K562 (cell line): ENCODE measurements around the gene TMEM126B. TPM values are rescaled to one million over a fixed set of nuclear protein-coding genes. Genes with fewer than 3 reads are reported as not detected.

Experiments
- ATAC-seq: fragments of 200-7000 bp; cut with Tn5 transposase; 3 replicates; pipeline ENCODE4 v1.9.1; 2020; ENCODE audit warnings: moderate library complexity
- BruUV-seq: library from RNA; stranded (reverse); fragments of 400-500 nt; replicated peaks from 2 replicates; lab custom pipeline; 2021; lab: Mats Ljungman, UMichigan
- CTCF ChIA-PET: fragments of 300-600 bp; formaldehyde crosslinking; extraction: SDS; loops from one replicate; lab custom pipeline; 2021; ENCODE audit warnings: low intra/inter-chr PET ratio; lab: Yijun Ruan, JAX
- POLR2A ChIA-PET: fragments of 300-600, 350-650 bp; sonication (Branson Sonifier 250); formaldehyde crosslinking; extraction: SDS; loops from one replicate; lab custom pipeline; 2021; ENCODE audit warnings: antibody characterized with exemption, inconsistent platforms; lab: Yijun Ruan, JAX
- DNase-seq, 4 experiments: peaks; one replicate each; pipeline versions ENCODE4 v3.0.0 to v3.0.0-alpha.2; 2011 to 2018; ENCODE audit warnings: low spot score in 3 of 4, mixed read lengths in 3 of 4; ENCODE audit errors: extremely low read depth in 1 of 4
- FAIRE-seq: peaks from 2 replicates; lab custom pipeline; 2011; peaks lifted over from hg19 to GRCh38; lab: Jason Lieb, UNC
- H2AFZ ChIP-seq: 2 replicates; pipeline ENCODE4 v1.6.0; 2011; ENCODE audit warnings: low read depth, low read length, control low read depth, inconsistent platforms
- H3K27ac ChIP-seq: fragments of 200-600 bp; 3 replicates; pipeline ENCODE4 v1.8.0; 2011; ENCODE audit warnings: low read depth, mild to moderate bottlenecking, control low read depth, inconsistent platforms, low read length, moderate library complexity, mixed read lengths; ENCODE audit errors: extremely low read depth
- H3K27me3 ChIP-seq, 2 experiments: fragments of 300-600 bp in 1 of 2; 2 replicates in 1 of 2; 3 replicates in 1 of 2; pipeline versions ENCODE4 v1.6.0 to v1.8.0; 2011; ENCODE audit warnings: inconsistent platforms in 2 of 2, low read length in 2 of 2, mild to moderate bottlenecking in 1 of 2, mixed read lengths in 1 of 2, moderate library complexity in 1 of 2; ENCODE audit not compliant: control insufficient read depth in 2 of 2, insufficient read depth in 2 of 2
- H3K36me3 ChIP-seq: fragments of 300-600 bp; 3 replicates; pipeline ENCODE4 v1.8.0; 2011; ENCODE audit warnings: mild to moderate bottlenecking, low read length, inconsistent platforms; ENCODE audit not compliant: control insufficient read depth, insufficient read depth
- H3K4me1 ChIP-seq, 2 experiments: fragments of 200-600 bp in 1 of 2; replicated peaks in 1 of 2; 2 replicates in 1 of 2; 3 replicates in 1 of 2; pipeline versions ENCODE4 v1.5.1 to v1.8.0; 2011; ENCODE audit warnings: inconsistent platforms in 2 of 2, low read length in 2 of 2, mild to moderate bottlenecking in 1 of 2, mixed read lengths in 1 of 2, moderate library complexity in 1 of 2; ENCODE audit not compliant: control insufficient read depth in 2 of 2, insufficient read depth in 2 of 2
- H3K4me2 ChIP-seq: 2 replicates; pipeline ENCODE4 v1.6.1; 2011; ENCODE audit warnings: low read length, control low read depth, inconsistent platforms, mixed read lengths; ENCODE audit not compliant: insufficient read depth
- H3K4me3 ChIP-seq: fragments of 200-600 bp; sonication (generic), shearing (Covaris generic); 2 replicates; pipeline ENCODE4 v1.5.1; 2016; ENCODE audit warnings: control low read depth, inconsistent platforms
- H3K79me2 ChIP-seq: fragments of 200-600 bp; 3 replicates; pipeline ENCODE4 v1.8.0; 2011; ENCODE audit warnings: low read length, inconsistent platforms; ENCODE audit not compliant: control insufficient read depth, insufficient read depth
- H3K9ac ChIP-seq, 2 experiments: 2 replicates each; pipeline versions ENCODE4 v1.6.0 to v1.6.1; 2011; ENCODE audit warnings: low read depth in 2 of 2, low read length in 2 of 2, control low read depth in 1 of 2, inconsistent platforms in 1 of 2, mild to moderate bottlenecking in 1 of 2, mixed read lengths in 1 of 2; ENCODE audit not compliant: insufficient read depth in 1 of 2
- H3K9me1 ChIP-seq: one replicate; pipeline ENCODE4 v1.6.0; 2011; ENCODE audit warnings: inconsistent platforms, mild to moderate bottlenecking, low read length, moderate library complexity; ENCODE audit not compliant: control insufficient read depth, insufficient read depth
- H3K9me3 ChIP-seq: replicated peaks from 2 replicates; pipeline ENCODE4 v1.5.1; 2011; ENCODE audit warnings: low read depth, low read length, inconsistent platforms; ENCODE audit not compliant: control insufficient read depth, insufficient read depth
- H4K20me1 ChIP-seq: replicated peaks from 2 replicates; pipeline ENCODE4 v1.6.1; 2011; ENCODE audit warnings: low read length, inconsistent platforms, mixed read lengths; ENCODE audit not compliant: control insufficient read depth, insufficient read depth
- CBX1 ChIP-seq: sonication (generic); IDR thresholded peaks from 2 replicates; pipeline ENCODE4 v1.6.1; 2016; ENCODE audit warnings: antibody characterized with exemption, low read depth, mild to moderate bottlenecking
- DIDO1 ChIP-seq: fragments of 450-650 bp; IDR thresholded peaks from 2 replicates; pipeline ENCODE4 v1.6.1; 2016; ENCODE audit warnings: low read depth, missing biosample characterization, missing genetic modification characterization
- HEY1 ChIP-seq: fragments of 250-450 bp; sonication (Bioruptor Pico); IDR thresholded peaks from 2 replicates; pipeline ENCODE4 v1.5.0; 2020; ENCODE audit warnings: mild to moderate bottlenecking, moderate library complexity, borderline replicate concordance
- MAFG ChIP-seq: fragments of 450-650 bp; conservative IDR thresholded peaks from 2 replicates; pipeline ENCODE4 v1.6.1; 2016; ENCODE audit warnings: missing genetic modification characterization, missing compliant biosample characterization
- RAD21 ChIP-seq, 2 experiments: fragments of 250-450 bp in 1 of 2; fragments of 450-650 bp in 1 of 2; sonication (Bioruptor Pico) in 1 of 2; formaldehyde crosslinking in 1 of 2; IDR thresholded peaks in 1 of 2; conservative IDR thresholded peaks in 1 of 2; 2 replicates each; pipeline versions ENCODE4 v1.4.0 to v1.8.0; 2020 to 2022; ENCODE audit warnings: mild to moderate bottlenecking in 2 of 2, moderate library complexity in 1 of 2
- RUNX1 ChIP-seq: sonication (generic); IDR thresholded peaks from 2 replicates; pipeline ENCODE4 v1.6.1; 2016; ENCODE audit warnings: antibody characterized with exemption, low read depth
- SMARCC2 ChIP-seq: fragments of 450-650 bp; IDR thresholded peaks from 2 replicates; pipeline ENCODE4 v1.6.1; 2017; ENCODE audit warnings: antibody characterized with exemption, moderate library complexity, mild to moderate bottlenecking, low read depth
- SMC3 ChIP-seq: conservative IDR thresholded peaks from 2 replicates; pipeline ENCODE4 v1.6.1; 2011; ENCODE audit warnings: low read depth, low read length, improper control_type of control experiment; ENCODE audit not compliant: insufficient read depth
- TARDBP ChIP-seq: fragments of 450-650 bp; IDR thresholded peaks from 2 replicates; pipeline ENCODE4 v1.6.1; 2016
- YBX1 ChIP-seq: fragments of 450-650 bp; IDR thresholded peaks from 2 replicates; pipeline ENCODE4 v1.7.1; 2016; ENCODE audit warnings: mild to moderate bottlenecking
- ZBTB1 ChIP-seq: sonication (generic); formaldehyde crosslinking; IDR thresholded peaks from 2 replicates; pipeline ENCODE4 v1.8.1; 2023; ENCODE audit warnings: missing genetic modification reagents, low read depth, mild to moderate bottlenecking, borderline replicate concordance
- ZNF175 ChIP-seq: fragments of 200-800 bp; sonication (Bioruptor generic); IDR thresholded peaks from 2 replicates; pipeline ENCODE4 v1.6.1; 2016; ENCODE audit warnings: low read depth, mild to moderate bottlenecking, missing genetic modification characterization, missing compliant biosample characterization
- ZNF384 ChIP-seq: IDR thresholded peaks from 2 replicates; pipeline ENCODE4 v1.6.1; 2012; ENCODE audit warnings: low read depth, low read length, improper control_type of control experiment
- ZNF830 ChIP-seq: fragments of 250-450 bp; sonication (Bioruptor Pico); IDR thresholded peaks from 2 replicates; pipeline ENCODE4 v1.5.0; 2021; ENCODE audit warnings: mild to moderate bottlenecking
- in situ Hi-C: fragments of 300-500 bp; cut with MboI; formaldehyde crosslinking; loops from 4 replicates; pipeline ENCODE4 v1.15.0; 2018; ENCODE audit warnings: inconsistent platforms, mixed read lengths
- intact Hi-C: fragments of 100-400 bp; cut with micrococcal nuclease; formaldehyde crosslinking; loops from 2 replicates; pipeline ENCODE4 v1.14.2; 2022
- polyA plus RNA-seq, 8 experiments: library from polyadenylated mRNA; depleted of rRNA in 4 of 8; stranded (reverse) in 5 of 8; unstranded in 3 of 8; fragments of >200 nt; fragmentation: Nextera tagmentation in 2 of 8; fragmentation: Illumina TruSeq in 1 of 8; extraction: Ambion mirVana in 2 of 8; extraction: Trizol in 1 of 8; gene quantifications; 2 replicates each; pipeline versions ENCODE4 v1.2.1 to v1.2.3, GENCODE V29; 2011 to 2014; ENCODE audit warnings: inconsistent platforms in 1 of 8, missing spikeins in 1 of 8
- total RNA-seq, 7 experiments: library from RNA; depleted of rRNA in 6 of 7; stranded (reverse); fragments of >200 nt in 6 of 7; fragmentation: Illumina TruSeq in 2 of 7; extraction: Trizol in 2 of 7; gene quantifications; 2 replicates each; pipeline versions ENCODE4 v1.2.1 to v1.2.3, GENCODE V29; 2011 to 2021; ENCODE audit warnings: low replicate concordance in 1 of 7
- TF ChIP-seq, protein P1 (sequence below): sonication (generic); formaldehyde crosslinking; IDR thresholded peaks from 2 replicates; pipeline ENCODE4 v1.4.0; 2020; ENCODE audit warnings: mild to moderate bottlenecking, missing genetic modification reagents
- TF ChIP-seq, protein P2 (sequence below): fragments of 250-450 bp; sonication (Bioruptor Pico); IDR thresholded peaks from 2 replicates; pipeline ENCODE4 v1.5.0; 2022; ENCODE audit warnings: mild to moderate bottlenecking
- TF ChIP-seq, protein P3 (sequence below): IDR thresholded peaks from 2 replicates; pipeline ENCODE4 v1.6.1; 2011; ENCODE audit warnings: borderline replicate concordance, low read depth, mild to moderate bottlenecking, moderate library complexity, low read length; ENCODE audit not compliant: insufficient read depth, poor library complexity, severe bottlenecking

The TMEM126B gene
- total and polyA plus RNA-seq, 9 of the 15 experiments (the other 6 are each of a cell fraction or from before 2014, with no cell fraction given) = 85.5 to 226 (median 164) TPM

DNA sequence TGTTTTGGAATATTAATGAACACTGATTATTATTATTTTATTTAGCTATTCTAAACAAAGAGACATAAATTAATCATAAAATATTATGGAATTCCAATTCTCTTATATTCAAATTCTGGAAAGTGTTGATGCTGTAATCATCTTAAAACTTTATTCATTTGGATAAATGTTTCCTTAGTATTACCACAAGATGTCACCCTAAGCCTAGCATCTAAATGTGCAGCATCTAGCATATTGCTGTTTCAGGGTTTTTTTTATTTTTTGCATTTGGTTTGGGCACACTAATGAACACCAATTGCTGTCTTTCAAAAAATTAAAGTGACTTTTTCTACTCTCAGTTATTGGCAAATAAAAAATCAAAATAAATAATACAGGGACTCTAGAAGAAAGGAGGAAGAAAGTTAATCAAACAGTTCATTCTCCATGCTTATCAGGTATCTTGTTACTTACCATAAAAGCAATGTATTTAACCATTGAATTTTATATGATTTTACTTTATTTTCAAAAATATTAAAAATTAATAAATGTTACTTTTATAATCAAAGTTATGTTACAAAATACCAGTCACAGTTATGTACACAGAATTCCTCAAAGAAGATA, 33.0 kb upstream of the TMEM126B start:
- in situ Hi-C loops (no loop called here), intact Hi-C loops (loop anchor here (2.0 to 10.0 kb wide), 6 partner anchors 67 to 822 kb away; partner anchors contain the start of gene CCDC83)
- peak; percentile 86 for ATAC-seq
- Histone ChIP-seq H3K9me1 (no peaks in the 10 kb centered on the region), H3K9ac (no peak overlapping the region), H3K79me2 (no peaks in the 10 kb centered on the region), H3K36me3 (no peaks in the 10 kb centered on the region), H3K4me2 (no peak overlapping the region), H3K27me3 (no peaks in the 10 kb centered on the region), H4K20me1 (no peaks in the 10 kb centered on the region), H2AFZ (no peak overlapping the region), H3K4me3 (no peak overlapping the region), H3K27ac (no peak overlapping the region), H3K9me3 (no peaks in the 10 kb centered on the region), H3K4me1 (no peaks in the 10 kb centered on the region; a peak in 2 of 5 replicates)
- ChIA-PET POLR2A (no interaction called here), CTCF (interaction anchor here (0.6 to 1.4 kb wide), 5 partner anchors 68 to 823 kb away, joined by 3 to 8 read pairs (median 4); no protein-coding TSS in a partner anchor)
- DNase-seq = peak; percentile 30 to 62 (median 40)
- peak; percentile 79 for FAIRE-seq
- BruUV-seq = no TSS peak
- TF ChIP-seq ZNF175 (CRISPR knock-in tag) = no peak
- no peak for TF ChIP-seq YBX1
- no peak for TF ChIP-seq RUNX1
- TF ChIP-seq ZNF830 (CRISPR knock-in tag) = no peak
- peak; percentile 89 for TF ChIP-seq ZNF384
- TF ChIP-seq, protein P1, sequence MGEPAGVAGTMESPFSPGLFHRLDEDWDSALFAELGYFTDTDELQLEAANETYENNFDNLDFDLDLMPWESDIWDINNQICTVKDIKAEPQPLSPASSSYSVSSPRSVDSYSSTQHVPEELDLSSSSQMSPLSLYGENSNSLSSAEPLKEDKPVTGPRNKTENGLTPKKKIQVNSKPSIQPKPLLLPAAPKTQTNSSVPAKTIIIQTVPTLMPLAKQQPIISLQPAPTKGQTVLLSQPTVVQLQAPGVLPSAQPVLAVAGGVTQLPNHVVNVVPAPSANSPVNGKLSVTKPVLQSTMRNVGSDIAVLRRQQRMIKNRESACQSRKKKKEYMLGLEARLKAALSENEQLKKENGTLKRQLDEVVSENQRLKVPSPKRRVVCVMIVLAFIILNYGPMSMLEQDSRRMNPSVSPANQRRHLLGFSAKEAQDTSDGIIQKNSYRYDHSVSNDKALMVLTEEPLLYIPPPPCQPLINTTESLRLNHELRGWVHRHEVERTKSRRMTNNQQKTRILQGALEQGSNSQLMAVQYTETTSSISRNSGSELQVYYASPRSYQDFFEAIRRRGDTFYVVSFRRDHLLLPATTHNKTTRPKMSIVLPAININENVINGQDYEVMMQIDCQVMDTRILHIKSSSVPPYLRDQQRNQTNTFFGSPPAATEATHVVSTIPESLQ (CRISPR knock-in tag) = no peak
- no peak for TF ChIP-seq DIDO1 (tag)
- TF ChIP-seq SMARCC2 = no peak
- no peak for TF ChIP-seq TARDBP
- TF ChIP-seq, protein P2, sequence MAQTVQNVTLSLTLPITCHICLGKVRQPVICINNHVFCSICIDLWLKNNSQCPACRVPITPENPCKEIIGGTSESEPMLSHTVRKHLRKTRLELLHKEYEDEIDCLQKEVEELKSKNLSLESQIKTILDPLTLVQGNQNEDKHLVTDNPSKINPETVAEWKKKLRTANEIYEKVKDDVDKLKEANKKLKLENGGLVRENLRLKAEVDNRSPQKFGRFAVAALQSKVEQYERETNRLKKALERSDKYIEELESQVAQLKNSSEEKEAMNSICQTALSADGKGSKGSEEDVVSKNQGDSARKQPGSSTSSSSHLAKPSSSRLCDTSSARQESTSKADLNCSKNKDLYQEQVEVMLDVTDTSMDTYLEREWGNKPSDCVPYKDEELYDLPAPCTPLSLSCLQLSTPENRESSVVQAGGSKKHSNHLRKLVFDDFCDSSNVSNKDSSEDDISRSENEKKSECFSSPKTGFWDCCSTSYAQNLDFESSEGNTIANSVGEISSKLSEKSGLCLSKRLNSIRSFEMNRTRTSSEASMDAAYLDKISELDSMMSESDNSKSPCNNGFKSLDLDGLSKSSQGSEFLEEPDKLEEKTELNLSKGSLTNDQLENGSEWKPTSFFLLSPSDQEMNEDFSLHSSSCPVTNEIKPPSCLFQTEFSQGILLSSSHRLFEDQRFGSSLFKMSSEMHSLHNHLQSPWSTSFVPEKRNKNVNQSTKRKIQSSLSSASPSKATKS (CRISPR knock-in tag) = no peak
- TF ChIP-seq CBX1 = no peak
- TF ChIP-seq, protein P3, sequence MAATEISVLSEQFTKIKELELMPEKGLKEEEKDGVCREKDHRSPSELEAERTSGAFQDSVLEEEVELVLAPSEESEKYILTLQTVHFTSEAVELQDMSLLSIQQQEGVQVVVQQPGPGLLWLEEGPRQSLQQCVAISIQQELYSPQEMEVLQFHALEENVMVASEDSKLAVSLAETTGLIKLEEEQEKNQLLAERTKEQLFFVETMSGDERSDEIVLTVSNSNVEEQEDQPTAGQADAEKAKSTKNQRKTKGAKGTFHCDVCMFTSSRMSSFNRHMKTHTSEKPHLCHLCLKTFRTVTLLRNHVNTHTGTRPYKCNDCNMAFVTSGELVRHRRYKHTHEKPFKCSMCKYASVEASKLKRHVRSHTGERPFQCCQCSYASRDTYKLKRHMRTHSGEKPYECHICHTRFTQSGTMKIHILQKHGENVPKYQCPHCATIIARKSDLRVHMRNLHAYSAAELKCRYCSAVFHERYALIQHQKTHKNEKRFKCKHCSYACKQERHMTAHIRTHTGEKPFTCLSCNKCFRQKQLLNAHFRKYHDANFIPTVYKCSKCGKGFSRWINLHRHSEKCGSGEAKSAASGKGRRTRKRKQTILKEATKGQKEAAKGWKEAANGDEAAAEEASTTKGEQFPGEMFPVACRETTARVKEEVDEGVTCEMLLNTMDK = no peak
- TF ChIP-seq ZBTB1 = no peak
- no peak for TF ChIP-seq HEY1 (CRISPR knock-in tag)
- TF ChIP-seq RAD21 (CRISPR knock-in tag; conservative IDR thresholded peaks at IDR 0.05 in 1 of 2, IDR thresholded peaks at IDR 0.05 in 1 of 2) = peak; percentile 91 to 95
- TF ChIP-seq MAFG (tag) = peak; percentile 74
- peak; percentile 23; the same call in 1 of the 2 replicates for TF ChIP-seq SMC3
